Peyer's patch (tissue), 4 donors: ENCODE data around the gene TOX2. TPM values are rescaled to one million over a fixed set of nuclear protein-coding genes. Genes with fewer than 3 reads are reported as not detected.

Source experiments
- DNase-seq, 3 donors: peaks; one replicate each; pipeline ENCODE4 v3.0.0-alpha.2; 2017 to 2019
- H3K27ac ChIP-seq, 4 donors: fragments of 200-600 bp; sonication (generic); one replicate each; pipeline ENCODE4 v1.5.1; 2016 to 2019
- H3K27me3 ChIP-seq, 2 donors: fragments of 200-600 bp; sonication (generic); one replicate each; pipeline ENCODE4 v1.5.1; 2019
- H3K36me3 ChIP-seq, 3 donors: fragments of 200-600 bp; sonication (generic); one replicate each; pipeline ENCODE4 v1.5.1; 2016 to 2019
- H3K4me1 ChIP-seq, 4 donors: fragments of 200-600 bp; sonication (generic); one replicate each; pipeline ENCODE4 v1.5.1; 2016 to 2019
- H3K4me3 ChIP-seq, 4 donors: fragments of 200-600 bp; sonication (generic); 1 replicate in 3 of 4; 2 replicates in 1 of 4; pipeline ENCODE4 v1.5.1; 2016 to 2019; ENCODE audit warnings: mild to moderate bottlenecking in 1 of 4
- H3K9me3 ChIP-seq, 4 donors: fragments of 200-600 bp; sonication (generic); one replicate each; pipeline ENCODE4 v1.5.1; 2016 to 2019; ENCODE audit warnings: mild to moderate bottlenecking in 1 of 4
- CTCF ChIP-seq, 6 experiments: fragments of 450-650 bp in 4 of 6; fragments of 200-600 bp in 2 of 6; sonication (generic) in 1 of 6; IDR thresholded peaks; one replicate each; pipeline ENCODE4 v1.5.1; 2017 to 2019; ENCODE audit warnings: antibody characterized with exemption in 6 of 6, mild to moderate bottlenecking in 3 of 6, moderate library complexity in 1 of 6
- POLR2A ChIP-seq, 2 donors: fragments of 450-650 bp; IDR thresholded peaks; one replicate each; pipeline ENCODE4 v1.5.1; 2017; ENCODE audit warnings: antibody characterized with exemption in 2 of 2, mild to moderate bottlenecking in 2 of 2, moderate library complexity in 2 of 2
- total RNA-seq, 4 donors: library from RNA; depleted of rRNA; stranded (reverse); fragments of >200 nt; gene quantifications; one replicate each; pipeline ENCODE4 v1.1.0, GENCODE V29; 2016

TOX2 gene
- total RNA-seq, 4 donors from 2014 or later, result 1.9 to 5.8 (median 2.0) TPM

- Histone ChIP-seq H3K36me3 (no peaks in the 10 kb centered on the region), H3K4me3 (no peak overlapping the region), H3K27ac (no peak overlapping the region), H3K4me1 (no peaks in the 10 kb centered on the region), H3K9me3 (peaks cover 0 to 2% (median 0%) of the 10 kb centered on the region in 4 donors), H3K27me3 (no peaks in the 10 kb centered on the region)
- no peak for TF ChIP-seq POLR2A (IDR thresholded peaks at IDR 0.05)
- no peak for TF ChIP-seq CTCF (IDR thresholded peaks at IDR 0.05)
- no peak for DNase-seq
These were observed 198.4 kb downstream of the TOX2 start for GRCh38 chr20:44112889-44113617.

- no peak overlapping the region for H3K4me3 ChIP-seq
- no peak for DNase-seq
- no peaks in the 10 kb centered on the region for H3K27me3 ChIP-seq
- H3K27ac ChIP-seq, result no peak overlapping the region
- H3K4me1 ChIP-seq, result no peaks in the 10 kb centered on the region
- no peaks in the 10 kb centered on the region for H3K9me3 ChIP-seq
- H3K36me3 ChIP-seq, result no peaks in the 10 kb centered on the region
- TF ChIP-seq POLR2A (IDR thresholded peaks at IDR 0.05) (no peak), CTCF (IDR thresholded peaks at IDR 0.05) (no peak)
These were observed 199.1 kb downstream of the TOX2 start for GRCh38 chr20:44113618-44114376.

GRCh38 chr20:44115181-44115580 is 200.5 kb downstream of the TOX2 start:
- Histone ChIP-seq H3K4me1 (no peaks in the 10 kb centered on the region), H3K4me3 (no peak overlapping the region), H3K9me3 (no peaks in the 10 kb centered on the region), H3K27me3 (no peaks in the 10 kb centered on the region), H3K36me3 (no peaks in the 10 kb centered on the region), H3K27ac (no peak overlapping the region)
- DNase-seq, result no peak
- no peak for TF ChIP-seq CTCF (IDR thresholded peaks at IDR 0.05)
- no peak for TF ChIP-seq POLR2A (IDR thresholded peaks at IDR 0.05)

- Histone ChIP-seq H3K36me3 (no peaks in the 10 kb centered on the region), H3K9me3 (no peaks in the 10 kb centered on the region), H3K4me1 (no peaks in the 10 kb centered on the region), H3K27ac (no peak overlapping the region), H3K4me3 (no peak overlapping the region), H3K27me3 (no peaks in the 10 kb centered on the region)
- no peak for DNase-seq
- TF ChIP-seq POLR2A (IDR thresholded peaks at IDR 0.05) (no peak), CTCF (IDR thresholded peaks at IDR 0.05) (no peak)
These were observed 201.4 kb downstream of the TOX2 start for GRCh38 chr20:44115762-44116644.

GRCh38 chr20:44117296-44118184 is 202.9 kb downstream of the TOX2 start:
- no peak for TF ChIP-seq CTCF (IDR thresholded peaks at IDR 0.05)
- TF ChIP-seq POLR2A (IDR thresholded peaks at IDR 0.05), result no peak
- H3K27ac ChIP-seq, result no peak overlapping the region

More at GRCh38 chr20:44117296-44118184, 202.9 kb downstream of the TOX2 start:
- no peak overlapping the region for H3K4me3 ChIP-seq
- no peaks in the 10 kb centered on the region for H3K9me3 ChIP-seq
- H3K36me3 ChIP-seq, result no peaks in the 10 kb centered on the region
- no peak for DNase-seq
- no peaks in the 10 kb centered on the region for H3K27me3 ChIP-seq
- H3K4me1 ChIP-seq, result no peaks in the 10 kb centered on the region
